MCF 10A (cell line): ENCODE results near the gene TMEM190. TPM values are rescaled to one million over a fixed set of nuclear protein-coding genes. Genes with fewer than 3 reads are reported as not detected.

Source experiments
- BruUV-seq: library from RNA; stranded (reverse); fragments of 400-500 nt; replicated peaks from 2 replicates; lab custom pipeline; 2021; lab: Mats Ljungman, UMichigan
- CTCF ChIA-PET: fragments of 300-600 bp; sonication (Branson Sonifier 250); formaldehyde crosslinking; extraction: SDS; loops from one replicate; lab custom pipeline; 2021; ENCODE audit warnings: antibody characterized with exemption, inconsistent platforms; lab: Yijun Ruan, JAX
- POLR2A ChIA-PET: fragments of 300-600, 350-650 bp; sonication (Branson Sonifier 250); formaldehyde crosslinking; extraction: SDS; loops from one replicate; lab custom pipeline; 2020; ENCODE audit warnings: antibody characterized with exemption, inconsistent platforms; lab: Yijun Ruan, JAX
- DNase-seq: peaks from one replicate; pipeline ENCODE4 v3.0.0-alpha.2; 2018; ENCODE audit not compliant: unreplicated experiment
- H3K27ac Mint-ChIP-seq: one replicate; pipeline ENCODE4 v1.8.0; 2022; ENCODE audit warnings: mild to moderate bottlenecking, low read depth, mixed read lengths; ENCODE audit not compliant: unreplicated experiment
- H3K27me3 Mint-ChIP-seq: one replicate; pipeline ENCODE4 v1.8.0; 2022; ENCODE audit warnings: mixed read lengths; ENCODE audit not compliant: insufficient read depth, unreplicated experiment
- H3K36me3 Mint-ChIP-seq: one replicate; pipeline ENCODE4 v1.8.0; 2022; ENCODE audit warnings: mild to moderate bottlenecking, moderate library complexity, mixed read lengths; ENCODE audit not compliant: insufficient read depth, unreplicated experiment
- H3K4me1 Mint-ChIP-seq: one replicate; pipeline ENCODE4 v1.8.0; 2022; ENCODE audit warnings: mixed read lengths; ENCODE audit not compliant: insufficient read depth, unreplicated experiment
- H3K4me3 Mint-ChIP-seq: one replicate; pipeline ENCODE4 v1.8.0; 2022; ENCODE audit warnings: mild to moderate bottlenecking, moderate library complexity, mixed read lengths; ENCODE audit not compliant: unreplicated experiment
- H3K9me3 Mint-ChIP-seq: one replicate; pipeline ENCODE4 v1.8.0; 2022; ENCODE audit warnings: mixed read lengths; ENCODE audit not compliant: unreplicated experiment
- intact Hi-C: fragments of 100-400 bp; cut with micrococcal nuclease; formaldehyde crosslinking; loops from 2 replicates; pipeline ENCODE4 v1.14.1; 2022
- total RNA-seq: library from RNA; stranded (reverse); gene quantifications from 2 replicates; pipeline ENCODE4 v1.2.3, GENCODE V29; 2022
- TF ChIP-seq, protein P1 (sequence below): fragments of 200-600 bp; IDR thresholded peaks from one replicate; pipeline ENCODE4 v1.8.0; 2022; ENCODE audit warnings: antibody characterized with exemption, mild to moderate bottlenecking; ENCODE audit not compliant: unreplicated experiment

Gene TMEM190
- total RNA-seq, 1 experiment from 2014 or later: 0.58 TPM

DNA sequence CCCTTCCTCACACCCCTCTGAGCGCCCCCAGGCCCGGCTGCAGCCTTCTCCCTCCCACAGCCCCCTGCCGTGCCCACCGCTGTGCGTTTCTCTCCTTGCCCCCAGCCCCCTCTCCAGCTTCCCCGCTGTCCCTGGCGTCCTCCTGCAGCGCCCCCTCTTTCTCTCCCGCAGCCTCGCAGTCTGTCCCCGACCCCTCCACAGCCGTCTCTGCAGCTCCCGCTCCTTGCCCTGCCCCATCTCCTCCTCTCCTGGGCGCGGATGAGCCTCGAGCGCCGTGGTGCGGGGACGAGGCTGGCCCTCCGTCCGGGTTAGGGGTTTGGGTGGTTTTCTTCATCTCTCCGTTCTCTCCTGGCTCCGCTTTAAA lies 35.9 kb upstream of the TMEM190 start:
- no TSS peak for BruUV-seq
- peaks cover 38% of the 10 kb centered on the region for H3K36me3 Mint-ChIP-seq

DNA sequence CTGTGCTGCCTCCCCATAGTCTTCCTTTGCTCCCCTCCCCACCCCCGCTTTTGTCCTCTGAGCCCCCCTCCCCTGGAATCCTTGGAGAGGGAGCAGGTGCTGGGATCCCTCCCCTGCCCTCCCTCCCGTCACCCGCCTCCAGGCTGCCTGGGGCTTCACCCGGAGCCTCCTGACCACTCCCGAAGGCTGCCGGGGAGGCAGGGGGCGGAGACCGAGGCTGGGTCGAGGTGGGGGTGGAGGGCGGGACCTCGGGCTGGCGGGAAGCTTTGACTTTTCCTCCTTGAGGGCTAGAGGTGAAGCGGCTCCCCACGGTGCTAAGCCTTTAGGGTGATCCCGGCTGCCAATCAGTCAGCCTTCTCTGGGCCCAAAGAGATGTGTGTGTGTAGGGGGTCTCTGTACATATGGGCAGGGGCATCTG lies 35.4 kb upstream of the TMEM190 start:
- intact Hi-C loops: no loop called here
- H3K9me3 Mint-ChIP-seq: no peaks in the 10 kb centered on the region
- POLR2A ChIA-PET: interaction anchor here (0.7 to 1.0 kb wide), 4 partner anchors 18 to 82 kb away, joined by 3 to 4 read pairs (median 3); partner anchors contain the start of genes IL11, PPP6R1 and TMEM190

More for the DNA sequence above, 35.9 kb upstream of the TMEM190 start:
- H3K9me3 Mint-ChIP-seq: no peaks in the 10 kb centered on the region
- H3K4me3 Mint-ChIP-seq: peak overlapping the region; percentile 80
- TF ChIP-seq, protein P1, sequence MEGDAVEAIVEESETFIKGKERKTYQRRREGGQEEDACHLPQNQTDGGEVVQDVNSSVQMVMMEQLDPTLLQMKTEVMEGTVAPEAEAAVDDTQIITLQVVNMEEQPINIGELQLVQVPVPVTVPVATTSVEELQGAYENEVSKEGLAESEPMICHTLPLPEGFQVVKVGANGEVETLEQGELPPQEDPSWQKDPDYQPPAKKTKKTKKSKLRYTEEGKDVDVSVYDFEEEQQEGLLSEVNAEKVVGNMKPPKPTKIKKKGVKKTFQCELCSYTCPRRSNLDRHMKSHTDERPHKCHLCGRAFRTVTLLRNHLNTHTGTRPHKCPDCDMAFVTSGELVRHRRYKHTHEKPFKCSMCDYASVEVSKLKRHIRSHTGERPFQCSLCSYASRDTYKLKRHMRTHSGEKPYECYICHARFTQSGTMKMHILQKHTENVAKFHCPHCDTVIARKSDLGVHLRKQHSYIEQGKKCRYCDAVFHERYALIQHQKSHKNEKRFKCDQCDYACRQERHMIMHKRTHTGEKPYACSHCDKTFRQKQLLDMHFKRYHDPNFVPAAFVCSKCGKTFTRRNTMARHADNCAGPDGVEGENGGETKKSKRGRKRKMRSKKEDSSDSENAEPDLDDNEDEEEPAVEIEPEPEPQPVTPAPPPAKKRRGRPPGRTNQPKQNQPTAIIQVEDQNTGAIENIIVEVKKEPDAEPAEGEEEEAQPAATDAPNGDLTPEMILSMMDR: no peak
- H3K27me3 Mint-ChIP-seq: no peaks in the 10 kb centered on the region
- intact Hi-C loops: no loop called here
- DNase-seq: no peak
- ChIA-PET CTCF (interaction anchor here (0.6 kb wide), 1 partner anchor 8 kb away, joined by 8 read pairs; no protein-coding TSS in a partner anchor), POLR2A (interaction anchor here (0.7 to 1.0 kb wide), 4 partner anchors 18 to 82 kb away, joined by 3 to 4 read pairs (median 3); partner anchors contain the start of genes IL11, PPP6R1 and TMEM190)
- peaks cover 42% of the 10 kb centered on the region for H3K4me1 Mint-ChIP-seq
- peak overlapping the region; percentile 100 for H3K27ac Mint-ChIP-seq

DNA sequence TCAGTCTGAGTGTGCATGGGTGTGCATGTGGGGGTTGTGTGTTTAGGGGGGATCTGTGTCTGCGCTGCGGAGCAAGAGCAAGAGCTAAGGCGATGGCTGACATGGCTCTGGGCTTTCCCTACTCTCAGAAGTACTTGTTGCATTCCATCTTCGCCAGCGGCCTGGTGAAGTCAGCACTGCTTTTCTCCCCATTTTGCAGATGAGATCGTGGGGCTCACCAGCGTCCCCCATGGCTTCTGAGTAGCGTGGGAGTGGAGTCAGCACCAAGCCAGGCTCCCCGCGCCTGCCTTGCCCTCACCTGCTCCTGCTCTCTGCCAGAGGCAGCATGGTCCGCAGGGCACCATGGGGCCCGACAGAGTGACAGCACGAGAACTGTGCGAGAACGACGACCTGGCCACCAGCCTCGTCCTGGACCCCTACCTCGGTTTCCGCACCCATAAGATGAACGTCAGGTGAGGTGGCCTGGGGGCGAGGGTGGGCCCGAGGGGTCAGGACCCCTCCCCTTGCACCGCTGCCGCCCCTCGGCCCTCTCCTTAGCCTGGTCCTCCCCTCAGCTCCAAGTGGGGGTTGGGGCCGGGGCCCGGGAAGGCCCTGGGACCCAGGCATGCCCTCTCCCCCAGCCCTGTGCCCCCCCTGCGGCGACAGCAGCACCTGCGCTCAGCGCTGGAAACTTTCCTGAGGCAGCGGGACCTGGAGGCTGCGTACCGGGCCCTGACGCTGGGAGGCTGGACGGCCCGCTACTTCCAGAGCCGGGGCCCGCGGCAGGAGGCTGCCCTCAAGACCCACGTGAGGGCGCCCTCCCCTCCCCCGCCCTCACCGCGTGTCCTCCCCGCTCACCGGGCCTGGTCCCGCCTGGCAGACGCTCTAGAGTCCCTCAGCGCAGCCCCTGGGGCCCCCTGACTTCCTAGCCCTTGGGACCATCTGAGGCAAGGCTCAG lies 34.8 kb upstream of the TMEM190 start:
- Mint-ChIP-seq H3K9me3 (no peaks in the 10 kb centered on the region), H3K36me3 (peaks cover 43% of the 10 kb centered on the region), H3K27me3 (no peaks in the 10 kb centered on the region), H3K4me3 (peak overlapping the region; percentile 80), H3K4me1 (peaks cover 31% of the 10 kb centered on the region), H3K27ac (no peak overlapping the region)
- intact Hi-C loops: no loop called here
- ChIA-PET CTCF (interaction anchor here (0.9 kb wide), 1 partner anchor 49 kb away, joined by 4 read pairs; no protein-coding TSS in a partner anchor), POLR2A (interaction anchor here (0.6 kb wide), 1 partner anchor 322 kb away, joined by 4 read pairs; no protein-coding TSS in a partner anchor)
- no peak for DNase-seq
- BruUV-seq: no TSS peak
- TF ChIP-seq, protein P1: no peak

More for the DNA sequence above, 35.4 kb upstream of the TMEM190 start:
- H3K27ac Mint-ChIP-seq: peak overlapping the region; percentile 100
- peak overlapping the region; percentile 80 for H3K4me3 Mint-ChIP-seq
- no peaks in the 10 kb centered on the region for H3K27me3 Mint-ChIP-seq
- peaks cover 43% of the 10 kb centered on the region for H3K36me3 Mint-ChIP-seq
- peak; percentile 66 for DNase-seq
- peaks cover 38% of the 10 kb centered on the region for H3K4me1 Mint-ChIP-seq
- TF ChIP-seq, protein P1: no peak
- BruUV-seq: no TSS peak
- CTCF ChIA-PET: no interaction called here

DNA sequence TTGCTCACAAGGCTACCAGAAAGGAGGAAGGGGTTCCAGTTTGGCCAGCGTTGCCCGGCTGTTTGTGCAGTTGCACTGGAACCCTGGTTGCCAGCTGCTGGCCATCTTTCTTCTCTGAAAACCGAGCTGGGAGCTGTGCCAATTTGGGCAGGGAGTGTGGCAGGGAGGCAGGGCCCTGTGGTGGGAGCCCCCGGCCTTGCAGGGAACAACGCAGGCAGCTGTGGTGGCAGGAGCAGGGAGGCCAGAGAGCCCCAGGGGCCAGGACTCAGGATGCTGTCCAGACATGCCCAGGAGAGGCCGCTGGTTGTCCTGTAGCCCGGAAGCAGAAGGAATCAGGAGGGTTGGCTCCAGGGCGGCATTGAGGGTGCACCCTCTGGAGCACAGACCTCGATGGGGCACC lies 32.2 kb upstream of the TMEM190 start:
- CTCF ChIA-PET: interaction anchor here (1.1 kb wide), 1 partner anchor 184 kb away, joined by 4 read pairs; no protein-coding TSS in a partner anchor
- Mint-ChIP-seq H3K9me3 (no peaks in the 10 kb centered on the region), H3K27ac (peak overlapping the region; percentile 87), H3K4me3 (peak overlapping the region; percentile 25), H3K36me3 (peaks cover 41% of the 10 kb centered on the region), H3K4me1 (peaks cover 21% of the 10 kb centered on the region), H3K27me3 (no peaks in the 10 kb centered on the region)
- POLR2A ChIA-PET: interaction anchor here (0.6 to 2.9 kb wide), 6 partner anchors 11 to 122 kb away, joined by 3 to 18 read pairs (median 4); partner anchors contain the start of gene TMEM238
- BruUV-seq: no TSS peak
- intact Hi-C loops: no loop called here
- TF ChIP-seq, protein P1: no peak
- DNase-seq: peak; percentile 87
